K562 (cell line): ENCODE results near the gene CRAT. TPM values are rescaled to one million over a fixed set of nuclear protein-coding genes. Genes with fewer than 3 reads are reported as not detected.
A peak's percentile ranks its signal among the peaks of the same experiment; 100 is the strongest.

ENCODE experiments used
- BHLHE40 ChIP-seq: IDR thresholded peaks from 2 replicates; pipeline ENCODE4 v1.6.1; 2011; ENCODE audit warnings: low read length, improper control_type of control experiment
- ETV1 ChIP-seq: fragments of 450-650 bp; conservative IDR thresholded peaks from 2 replicates; pipeline ENCODE4 v1.6.1; 2016; ENCODE audit warnings: missing genetic modification characterization, control low read depth, low read depth, missing compliant biosample characterization
- FOXP4 ChIP-seq: sonication (generic); formaldehyde crosslinking; IDR thresholded peaks from 2 replicates; pipeline ENCODE4 v1.8.0; 2022; ENCODE audit warnings: mild to moderate bottlenecking, missing genetic modification reagents, borderline replicate concordance
- MYC ChIP-seq, 2 experiments: fragments of 250-450 bp in 1 of 2; sonication (Bioruptor Pico) in 1 of 2; IDR thresholded peaks; 2 replicates each; pipeline versions ENCODE4 v1.5.1 to v1.6.1; 2012 to 2021; ENCODE audit warnings: low read depth in 2 of 2, borderline replicate concordance in 1 of 2, improper control_type of control experiment in 1 of 2, low read length in 1 of 2, mild to moderate bottlenecking in 1 of 2, moderate library complexity in 1 of 2
- RREB1 ChIP-seq: fragments of 250-450 bp; sonication (Bioruptor Pico); IDR thresholded peaks from 2 replicates; pipeline ENCODE4 v1.4.0; 2020
- SAP30 ChIP-seq: fragments of 200-600 bp; sonication (generic); IDR thresholded peaks from 2 replicates; pipeline ENCODE4 v1.6.1; 2012; ENCODE audit warnings: borderline replicate concordance, low read depth, mild to moderate bottlenecking, moderate library complexity, low read length, control low read depth, inconsistent platforms; ENCODE audit not compliant: insufficient read depth, poor library complexity, severe bottlenecking
- SMC3 ChIP-seq: conservative IDR thresholded peaks from 2 replicates; pipeline ENCODE4 v1.6.1; 2011; ENCODE audit warnings: low read depth, low read length, improper control_type of control experiment; ENCODE audit not compliant: insufficient read depth
- polyA plus RNA-seq, 8 experiments: library from polyadenylated mRNA; depleted of rRNA in 4 of 8; stranded (reverse) in 5 of 8; unstranded in 3 of 8; fragments of >200 nt; fragmentation: Nextera tagmentation in 2 of 8; fragmentation: Illumina TruSeq in 1 of 8; extraction: Ambion mirVana in 2 of 8; extraction: Trizol in 1 of 8; gene quantifications; 2 replicates each; pipeline versions ENCODE4 v1.2.1 to v1.2.3, GENCODE V29; 2011 to 2014; ENCODE audit warnings: inconsistent platforms in 1 of 8, missing spikeins in 1 of 8
- total RNA-seq, 7 experiments: library from RNA; depleted of rRNA in 6 of 7; stranded (reverse); fragments of >200 nt in 6 of 7; fragmentation: Illumina TruSeq in 2 of 7; extraction: Trizol in 2 of 7; gene quantifications; 2 replicates each; pipeline versions ENCODE4 v1.2.1 to v1.2.3, GENCODE V29; 2011 to 2021; ENCODE audit warnings: low replicate concordance in 1 of 7

CRAT gene
- total and polyA plus RNA-seq, 9 of the 15 experiments (the other 6 are each of a cell fraction or from before 2014, with no cell fraction given): 0.20 to 13.8 (median 5.4) TPM

- TF ChIP-seq FOXP4 (CRISPR knock-in tag): 0 out of 2 replicates have a peak, but pooled peaks have one; percentile 37
- TF ChIP-seq RREB1 (CRISPR knock-in tag): peak; percentile 67; the same call in 1 of the 2 replicates
- TF ChIP-seq SAP30: no peak
- TF ChIP-seq MYC (IDR thresholded peaks at IDR 0.05; ENCODE audit: low read depth, low read length): 0 out of 2 replicates have a peak, but pooled peaks have one; percentile 20
- TF ChIP-seq MYC (CRISPR knock-in tag; IDR thresholded peaks at IDR 0.05; ENCODE audit: borderline replicate concordance, low read depth): no peak
- TF ChIP-seq BHLHE40: no peak
- peak; percentile 50 for TF ChIP-seq SMC3
- 0 out of 2 replicates have a peak, but pooled peaks have one; percentile 30 for TF ChIP-seq ETV1 (tag)
These were observed 32.7 kb upstream of the CRAT start (continued) for GRCh38 chr9:129143031-129143927.
